RPMI7951 (cell line): ENCODE results near the gene SLC45A2. TPM values are rescaled to one million over a fixed set of nuclear protein-coding genes. Genes with fewer than 3 reads are reported as not detected.

Experiments used
- DNase-seq: peaks from one replicate; pipeline ENCODE4 v3.0.0-alpha.2; 2012; ENCODE audit warnings: low read depth
- total RNA-seq: library from RNA; depleted of rRNA; stranded (reverse); fragments of >200 nt; shearing (Covaris generic); gene quantifications from 2 replicates; pipeline ENCODE4 v1.2.3, GENCODE V29; 2014

Gene SLC45A2
- total RNA-seq, 1 experiment from 2014 or later, result 2.0 TPM

DNA sequence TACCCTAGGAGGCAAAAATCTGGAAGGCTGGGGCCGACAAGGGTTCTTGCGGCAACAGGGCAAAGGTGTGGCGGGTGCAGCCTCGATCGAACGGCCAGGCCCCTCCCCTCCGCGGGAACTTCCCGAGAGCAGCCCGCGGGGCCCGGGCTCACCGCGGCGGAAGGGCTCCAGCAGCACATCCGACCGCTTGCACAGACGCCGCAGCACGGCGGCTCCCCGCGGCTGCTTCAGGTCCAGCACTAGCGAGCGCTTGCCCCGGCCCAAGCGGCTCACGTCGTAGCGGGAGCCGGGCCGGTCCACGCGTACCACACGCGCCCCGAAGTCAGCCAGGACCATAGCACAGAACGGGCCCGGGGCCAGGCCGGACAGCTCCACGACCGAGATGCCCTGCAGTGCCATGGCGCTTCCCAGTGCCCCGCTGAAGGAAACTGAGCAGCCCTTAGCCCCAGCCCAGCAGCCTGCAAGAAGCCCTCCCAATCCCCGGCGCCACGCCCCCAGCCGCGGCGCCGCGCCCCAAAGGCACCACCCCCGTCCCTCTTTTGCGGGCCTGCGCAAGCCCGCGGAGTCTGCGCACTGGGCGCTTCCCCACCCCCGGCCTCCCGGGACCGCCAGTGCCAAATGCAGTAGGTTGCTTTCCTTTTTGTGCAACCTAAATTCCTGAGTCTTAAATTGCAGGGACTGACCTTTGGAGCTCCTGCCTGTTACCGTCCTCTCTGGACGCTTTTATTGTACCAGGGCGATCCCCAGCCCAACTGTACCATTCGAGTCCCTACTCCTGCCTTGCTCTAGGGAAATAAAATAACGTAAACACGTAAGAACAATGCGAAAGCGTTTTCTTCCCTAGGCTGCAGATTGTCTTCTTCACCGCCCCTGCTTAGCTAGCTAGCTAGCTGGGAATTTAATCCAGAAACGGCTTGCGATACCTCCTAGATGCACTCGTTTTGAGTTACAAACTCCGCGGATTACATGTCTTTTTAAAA lies 23.4 kb upstream of the SLC45A2 start, which contains the start of gene AMACR:
Gene AMACR (minus strand): TSS at position 430 of the 980 bp plus-strand sequence. CDS start 31 bp downstream, at position 399.
- DNase-seq, result peak; percentile 90

GRCh38 chr5:34007201-34007620 lies 22.7 kb upstream of the SLC45A2 start:
- DNase-seq, result peak; percentile 12

GRCh38 chr5:34005681-34006080 lies 21.2 kb upstream of the SLC45A2 start:
- DNase-seq, result no peak

DNA sequence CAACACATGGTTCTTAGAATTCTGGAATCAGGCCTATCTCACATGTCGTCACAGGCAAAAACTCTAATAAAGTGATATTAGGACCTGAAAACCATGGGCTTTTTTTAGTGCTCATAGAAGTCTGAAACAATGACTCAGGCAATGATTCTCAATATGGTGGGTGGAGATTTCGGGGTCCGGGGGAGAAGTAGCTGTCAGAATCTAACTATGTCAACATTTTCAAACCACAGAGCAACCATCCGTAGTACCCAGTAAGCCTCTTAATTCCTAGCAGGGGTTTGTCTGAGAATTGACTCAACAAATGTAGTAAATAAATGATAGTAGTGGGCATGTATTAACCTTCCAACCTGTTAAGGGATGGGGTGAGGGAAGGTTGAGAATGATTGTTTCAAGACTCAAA lies 20.7 kb upstream of the SLC45A2 start:
- no peak for DNase-seq

- DNase-seq, result no peak
Measured at GRCh38 chr5:34003941-34004340, 19.4 kb upstream of the SLC45A2 start.

GRCh38 chr5:34002629-34003328 lies 18.3 kb upstream of the SLC45A2 start:
- DNase-seq, result no peak

GRCh38 chr5:34001241-34001841 lies 16.8 kb upstream of the SLC45A2 start:
- DNase-seq, result peak; percentile 66

DNA sequence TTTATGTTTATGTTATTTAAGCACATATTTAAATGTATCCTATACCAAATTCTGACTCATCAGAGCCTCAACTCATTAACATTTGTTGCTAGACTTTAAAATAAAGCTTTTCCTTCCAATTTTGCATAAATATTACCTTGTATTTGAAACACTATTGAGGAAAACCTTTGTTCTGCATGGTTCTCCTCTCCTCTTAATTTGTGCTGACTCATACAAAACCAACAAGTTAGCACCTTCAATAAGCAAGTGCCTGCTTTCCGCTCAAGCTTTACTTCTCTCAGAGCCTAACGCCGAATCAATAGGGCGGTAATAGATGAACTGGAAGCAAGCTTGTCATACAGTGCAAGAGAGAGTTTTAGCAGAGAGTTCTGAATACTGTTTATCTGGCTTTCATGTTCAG lies 15.5 kb upstream of the SLC45A2 start:
- no peak for DNase-seq

GRCh38 chr5:33997331-33997983 lies 13.0 kb upstream of the SLC45A2 start:
- peak; percentile 79 for DNase-seq

DNA sequence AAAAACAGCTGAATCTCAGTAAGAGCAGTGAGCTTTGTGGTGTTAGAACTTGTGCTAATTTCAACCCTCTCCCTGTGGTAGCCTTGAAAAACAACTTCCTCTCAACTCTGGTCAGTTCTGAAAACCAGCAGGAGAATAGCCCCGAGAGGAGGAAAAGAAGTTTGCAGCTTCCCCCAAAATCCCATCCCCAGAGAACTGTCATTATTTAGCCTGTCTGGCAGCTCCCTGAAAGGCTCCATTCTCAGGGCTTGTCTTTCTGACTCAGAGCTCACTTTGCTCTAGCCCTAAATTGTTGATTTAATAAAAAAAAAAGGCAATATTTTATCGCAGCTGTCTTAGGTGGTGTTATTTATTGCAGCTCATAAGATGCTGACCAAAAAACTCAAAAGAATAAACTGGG lies 11.4 kb upstream of the SLC45A2 start:
- no peak for DNase-seq

- no peak for DNase-seq
Measured at GRCh38 chr5:33994845-33995244, 10.4 kb upstream of the SLC45A2 start.

- DNase-seq, result no peak
Measured at GRCh38 chr5:33992864-33993263, 8.4 kb upstream of the SLC45A2 start.

GRCh38 chr5:33985447-33985846 lies 954 bp upstream of the SLC45A2 start:
- DNase-seq, result no peak

DNA sequence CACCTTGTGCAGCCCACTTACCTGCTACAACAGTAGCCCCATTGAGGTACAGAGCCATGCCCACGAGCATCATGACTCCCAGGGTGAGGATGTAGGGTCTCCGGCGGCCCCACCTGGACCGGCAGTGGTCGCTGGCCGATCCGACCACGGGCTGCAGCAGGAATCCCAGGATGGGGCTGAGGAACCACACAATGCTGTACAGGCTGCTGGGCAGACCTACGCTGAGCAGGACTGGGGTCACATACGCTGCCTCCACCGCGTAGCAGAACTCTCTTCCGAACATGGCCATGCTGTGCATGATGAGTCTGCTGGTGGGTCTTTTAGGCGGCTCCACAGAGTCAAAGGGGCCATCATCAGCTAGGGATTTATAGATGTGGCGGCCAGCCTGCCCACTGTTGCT lies 315 bp downstream of the SLC45A2 start:
- DNase-seq, result no peak

GRCh38 chr5:33981408-33982162 lies 2.9 kb downstream of the SLC45A2 start:
- peak; percentile 69 for DNase-seq

DNA sequence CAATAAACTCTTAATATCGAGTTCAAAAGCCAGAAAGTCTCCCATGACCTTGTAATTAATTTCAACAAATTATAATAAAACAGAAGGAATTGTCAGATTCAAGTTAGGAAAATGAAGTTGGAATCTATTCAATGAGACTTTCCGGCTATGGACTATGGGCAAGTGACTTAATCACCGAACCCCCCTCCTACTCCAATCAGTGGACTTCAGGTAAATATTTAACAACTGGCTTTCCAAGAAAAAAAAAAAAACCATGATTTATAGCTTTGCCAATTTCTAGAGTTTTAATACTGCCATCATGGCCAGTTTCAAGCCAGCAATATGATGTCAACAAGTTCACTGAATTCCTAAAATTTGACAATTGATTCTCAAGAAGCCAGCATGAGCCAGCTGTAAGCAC lies 4.5 kb downstream of the SLC45A2 start:
- no peak for DNase-seq

DNA sequence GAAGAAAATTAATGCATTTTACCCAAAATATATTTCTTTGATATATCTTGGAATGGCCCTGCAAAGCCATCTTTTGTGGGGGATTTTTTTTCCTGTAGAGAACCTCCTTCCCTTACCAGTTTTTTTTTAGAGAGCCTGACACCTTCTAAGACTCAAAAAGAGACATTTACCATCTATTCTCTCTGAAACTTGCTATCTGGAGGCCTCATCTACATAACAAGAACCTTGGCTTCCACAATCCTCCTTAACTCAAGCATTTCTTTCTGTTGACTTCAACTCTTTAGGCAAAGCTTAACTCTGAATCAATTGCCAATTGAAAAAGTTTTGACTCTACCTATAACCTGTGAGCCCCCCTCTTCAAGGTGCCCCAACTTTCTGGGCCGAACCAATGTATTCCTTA lies 6.2 kb downstream of the SLC45A2 start:
- no peak for DNase-seq

GRCh38 chr5:33976307-33976706 lies 8.2 kb downstream of the SLC45A2 start:
- DNase-seq, result no peak

DNA sequence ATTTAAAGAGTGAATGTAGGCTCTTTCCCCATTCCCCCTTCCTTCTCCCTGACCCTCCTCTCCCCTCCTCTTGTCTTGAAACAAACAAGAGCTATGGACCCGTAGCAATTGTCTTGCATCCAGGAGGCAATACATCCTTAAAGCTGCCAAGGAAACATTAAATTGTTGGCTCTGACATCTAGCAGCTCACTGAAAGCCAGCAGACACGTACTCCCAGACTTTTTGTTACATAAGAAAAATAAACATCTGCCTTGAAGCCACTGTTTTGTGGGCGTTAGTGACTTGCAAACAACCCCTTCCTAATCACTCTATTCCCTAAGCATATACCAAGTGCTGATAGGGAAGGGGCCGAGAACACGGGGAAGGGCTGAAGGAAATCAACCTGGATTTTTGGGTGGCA lies 8.6 kb downstream of the SLC45A2 start:
- no peak for DNase-seq

GRCh38 chr5:33973271-33973670 lies 11.2 kb downstream of the SLC45A2 start:
- DNase-seq, result no peak
